ENCODE data around the gene NFIB.

NFIB gene

GRCh38 chr9:14057368-14058324, 256.3 kb downstream of the NFIB start:
- no peak for TF ChIP-seq POLR2A (IDR thresholded peaks at IDR 0.05; ENCODE audit: low read depth, low read length)
- FAIRE-seq (no peak), DNase-seq (ENCODE audit: insufficient read length, low spot score) (no peak)

- FAIRE-seq (no peak), DNase-seq (ENCODE audit: insufficient read length, low spot score) (no peak)
- no peak for TF ChIP-seq POLR2A (IDR thresholded peaks at IDR 0.05; ENCODE audit: low read depth, low read length)
Measured at GRCh38 chr9:14056316-14056861, 257.6 kb downstream of the NFIB start.

DNA sequence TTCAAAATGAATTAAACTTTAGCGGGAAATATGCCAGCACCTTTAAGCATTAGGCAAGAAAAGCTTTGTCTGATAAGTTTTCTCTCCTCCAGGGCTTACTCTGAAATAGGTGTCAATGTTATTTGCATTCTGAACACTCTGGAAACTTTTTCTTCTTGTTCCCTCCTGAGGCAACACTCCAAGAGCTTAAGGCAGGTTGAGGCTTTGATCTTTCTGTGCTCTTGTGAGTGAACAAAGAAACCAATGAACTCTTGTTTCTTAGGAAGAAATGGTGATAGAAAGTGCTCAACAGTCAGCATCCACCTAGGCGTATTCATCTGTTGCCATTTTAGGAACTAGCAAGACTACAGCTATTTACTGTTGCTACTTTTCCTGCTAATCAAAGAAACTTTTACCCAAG, 259.8 kb downstream of the NFIB start:
- DNase-seq (ENCODE audit: insufficient read length, low spot score) (no peak), FAIRE-seq (no peak)
- TF ChIP-seq POLR2A (IDR thresholded peaks at IDR 0.05; ENCODE audit: low read depth, low read length) = no peak

GRCh38 chr9:14052359-14052758, 261.6 kb downstream of the NFIB start:
- DNase-seq (ENCODE audit: insufficient read length, low spot score) = no peak
- TF ChIP-seq POLR2A (IDR thresholded peaks at IDR 0.05; ENCODE audit: low read depth, low read length) = no peak
- no peak for FAIRE-seq

DNA sequence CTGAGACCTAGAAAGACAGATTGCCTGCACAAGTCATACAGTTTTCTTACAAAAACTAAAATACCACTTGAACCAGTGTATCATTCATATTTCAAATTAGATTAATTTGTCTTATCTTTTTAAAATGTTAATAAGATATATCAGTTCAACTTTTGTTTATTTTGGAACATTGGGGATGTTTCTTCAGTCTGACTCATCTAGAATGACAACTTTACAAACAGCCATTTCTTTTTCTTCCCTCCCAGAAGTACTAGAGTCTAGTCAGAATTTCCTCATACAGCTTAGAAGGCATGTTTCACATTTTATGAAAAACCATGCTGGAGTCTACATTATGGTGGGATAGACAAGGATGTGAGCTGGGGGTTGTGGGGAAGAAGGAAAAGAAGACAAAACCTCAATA, 262.5 kb downstream of the NFIB start:
- no peak for TF ChIP-seq POLR2A (IDR thresholded peaks at IDR 0.05; ENCODE audit: low read depth, low read length)
- FAIRE-seq (no peak), DNase-seq (ENCODE audit: insufficient read length, low spot score) (no peak)

DNA sequence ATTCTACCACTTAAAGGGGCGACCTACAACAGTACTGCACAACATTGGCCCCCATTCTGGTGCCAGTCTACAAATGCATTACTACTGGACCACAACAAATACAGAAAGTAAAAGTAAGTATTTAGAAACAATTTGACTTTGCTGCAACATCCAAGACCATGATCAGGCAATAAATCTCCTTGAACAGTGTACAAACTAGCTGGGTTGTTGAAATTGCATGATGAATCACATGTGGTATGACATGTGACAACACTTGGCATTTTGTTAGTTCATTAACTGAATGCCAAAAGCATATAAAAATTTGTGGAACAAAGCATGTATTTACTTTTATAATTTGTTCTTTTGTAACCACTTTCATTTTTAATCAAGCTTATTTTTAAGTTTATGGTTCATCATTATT, 270.5 kb downstream of the NFIB start:
- TF ChIP-seq POLR2A (IDR thresholded peaks at IDR 0.05; ENCODE audit: low read depth, low read length) = no peak
- FAIRE-seq (no peak), DNase-seq (ENCODE audit: insufficient read length, low spot score) (no peak)

DNA sequence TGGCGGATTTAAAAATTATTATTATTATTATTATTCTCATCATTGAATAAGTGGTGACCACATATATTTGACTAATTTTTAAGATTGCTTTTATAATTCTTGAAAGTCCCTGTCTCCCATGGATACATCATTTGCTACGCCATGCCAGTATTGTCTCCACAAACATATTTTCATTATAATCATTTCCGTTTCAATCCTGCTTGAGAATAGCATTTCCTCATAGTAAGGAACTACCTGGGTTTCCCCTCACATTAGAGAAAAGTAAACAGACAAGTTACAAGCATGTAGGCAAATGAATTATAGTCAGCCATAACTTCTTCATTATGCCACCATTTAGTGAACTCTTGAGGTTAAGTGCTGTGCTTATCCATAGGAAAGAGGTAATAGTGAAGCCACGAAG, 276.6 kb downstream of the NFIB start:
- no peak for DNase-seq (ENCODE audit: insufficient read length, low spot score)
- FAIRE-seq = no peak
- no peak for TF ChIP-seq POLR2A (IDR thresholded peaks at IDR 0.05; ENCODE audit: low read depth, low read length)

- FAIRE-seq (no peak), DNase-seq (ENCODE audit: insufficient read length, low spot score) (no peak)
- TF ChIP-seq POLR2A (IDR thresholded peaks at IDR 0.05; ENCODE audit: low read depth, low read length) = no peak
Measured at GRCh38 chr9:14033067-14033466, 280.9 kb downstream of the NFIB start.
